ENCODE results near the gene ZNF175. TPM values are rescaled to one million over a fixed set of nuclear protein-coding genes. Genes with fewer than 3 reads are reported as not detected.

ZNF175 gene
- total and polyA plus RNA-seq, 9 of the 15 experiments (the other 6 are each of a cell fraction or from before 2014, with no cell fraction given), result 3.7 to 37.9 (median 14.0) TPM

- TF ChIP-seq TCF15 (CRISPR knock-in tag; IDR thresholded peaks at IDR 0.05) (peak; percentile 37; the same call in 1 of the 2 replicates), E2F3 (CRISPR knock-in tag; IDR thresholded peaks at IDR 0.05) (no peak), GTF2F1 (IDR thresholded peaks at IDR 0.05; ENCODE audit: low read depth, low read length) (no peak), RFX5 (IDR thresholded peaks at IDR 0.05; ENCODE audit: low read depth, low read length) (no peak), DMBX1 (CRISPR knock-in tag; IDR thresholded peaks at IDR 0.05; ENCODE audit: borderline replicate concordance) (peak; percentile 78), SOX6 (IDR thresholded peaks at IDR 0.05) (no peak), HNRNPLL (IDR thresholded peaks at IDR 0.05; ENCODE audit: low read depth, low read length, poor library complexity, severe bottlenecking) (no peak), ZNF143 (CRISPR knock-in tag; IDR thresholded peaks at IDR 0.05) (no peak), ZNF586 (CRISPR knock-in tag; conservative IDR thresholded peaks at IDR 0.05) (no peak), LCOR (CRISPR knock-in tag; IDR thresholded peaks at IDR 0.05) (no peak; the same call in 1 of the 2 replicates), ZNF696 (CRISPR knock-in tag; conservative IDR thresholded peaks at IDR 0.05) (no peak), TRIM28 (IDR thresholded peaks at IDR 0.05) (no peak), THRB (CRISPR knock-in tag; conservative IDR thresholded peaks at IDR 0.05) (no peak), HEY1 (CRISPR knock-in tag; IDR thresholded peaks at IDR 0.05; ENCODE audit: borderline replicate concordance) (no peak), RB1 (IDR thresholded peaks at IDR 0.05; ENCODE audit: low read depth) (no peak), E2F5 (CRISPR knock-in tag; IDR thresholded peaks at IDR 0.05) (no peak), ZNF778 (CRISPR knock-in tag; IDR thresholded peaks at IDR 0.05) (no peak), ZNF699 (CRISPR knock-in tag; IDR thresholded peaks at IDR 0.05; ENCODE audit: insufficient replicate concordance) (no peak), ZNF444 (CRISPR knock-in tag; IDR thresholded peaks at IDR 0.05) (no peak), CLOCK (CRISPR knock-in tag; IDR thresholded peaks at IDR 0.05; ENCODE audit: borderline replicate concordance) (no peak), FOXA3 (CRISPR knock-in tag; conservative IDR thresholded peaks at IDR 0.05 in 1 of 2, IDR thresholded peaks at IDR 0.05 in 1 of 2) (0 out of 4 replicates have a peak, but pooled peaks of 1 of the 2 experiments have one; percentile 13), MED1 (CRISPR knock-in tag; IDR thresholded peaks at IDR 0.05; ENCODE audit: borderline replicate concordance) (no peak), ZNF76 (CRISPR knock-in tag; IDR thresholded peaks at IDR 0.05; ENCODE audit: borderline replicate concordance) (no peak; the same call in 1 of the 2 replicates)
Observed at GRCh38 chr19:51546107-51546649, 24.9 kb upstream of the ZNF175 start (continued).

All from K562 (cell line).